GM10248 (cell line): Measurements from ENCODE around the gene MGLL.

Experiments
- CTCF ChIA-PET: fragments of 300-600 bp; sonication (Branson Sonifier 250); formaldehyde crosslinking; extraction: SDS; loops from one replicate; lab custom pipeline; 2021; ENCODE audit warnings: antibody characterized with exemption; lab: Yijun Ruan, JAX
- POLR2A ChIA-PET: fragments of 350-650 bp; sonication (Branson Sonifier 250); formaldehyde crosslinking; extraction: SDS; loops from one replicate; lab custom pipeline; 2020; ENCODE audit warnings: antibody characterized with exemption; lab: Yijun Ruan, JAX
- DNase-seq: peaks from one replicate; pipeline ENCODE4 v3.0.0; 2012; ENCODE audit errors: extremely low spot score
- TF ChIP-seq, protein P1 (sequence below): IDR thresholded peaks from 2 replicates; pipeline ENCODE4 v1.5.1; 2012; ENCODE audit warnings: mild to moderate bottlenecking, low read depth; ENCODE audit errors: extremely low read depth, missing control alignments, control extremely low read depth

Gene MGLL

DNA sequence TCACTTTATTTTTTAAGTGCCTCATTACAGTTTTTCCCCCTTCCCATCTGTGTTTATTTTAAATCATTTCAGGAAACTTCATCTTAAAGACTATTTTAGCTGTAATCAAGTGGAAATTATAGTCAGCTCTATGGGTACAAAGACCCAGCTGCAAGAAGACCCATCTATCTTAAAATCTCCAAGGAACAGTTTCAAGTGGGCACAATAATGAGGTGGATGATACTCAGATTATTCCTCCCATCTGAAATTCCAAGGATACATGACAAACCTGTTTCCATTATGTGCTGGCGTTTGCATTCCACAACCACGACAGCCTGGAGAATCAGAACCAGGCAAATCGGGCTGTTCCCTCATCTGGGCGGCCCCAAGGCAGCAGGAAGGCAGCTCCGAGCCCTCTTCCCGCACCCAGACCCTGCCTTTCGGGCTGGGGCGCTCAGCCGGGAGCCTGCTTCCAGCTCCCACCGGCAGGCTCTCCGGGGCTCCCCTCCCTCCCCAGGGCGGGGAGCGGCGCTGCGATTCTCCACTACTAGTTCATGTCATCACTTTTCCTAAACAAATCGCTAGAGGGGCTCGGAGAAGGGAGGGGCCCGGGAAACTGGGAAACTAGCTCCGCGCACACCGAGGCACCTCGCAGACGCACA, at the start of gene MGLL:
TSS of gene MGLL (minus strand) at position 475 of the 641 bp plus-strand sequence. CDS start at position 278, 197 bp downstream.
- ChIA-PET POLR2A (interaction anchor here (0.6 kb wide), 1 partner anchor 20 kb away, joined by 3 read pairs; no protein-coding TSS in a partner anchor), CTCF (interaction anchor here (1.0 to 4.4 kb wide), 6 partner anchors 12 to 88 kb away, joined by 3 to 42 read pairs (median 4); no protein-coding TSS in a partner anchor)
- no peak for DNase-seq
- TF ChIP-seq, protein P1, sequence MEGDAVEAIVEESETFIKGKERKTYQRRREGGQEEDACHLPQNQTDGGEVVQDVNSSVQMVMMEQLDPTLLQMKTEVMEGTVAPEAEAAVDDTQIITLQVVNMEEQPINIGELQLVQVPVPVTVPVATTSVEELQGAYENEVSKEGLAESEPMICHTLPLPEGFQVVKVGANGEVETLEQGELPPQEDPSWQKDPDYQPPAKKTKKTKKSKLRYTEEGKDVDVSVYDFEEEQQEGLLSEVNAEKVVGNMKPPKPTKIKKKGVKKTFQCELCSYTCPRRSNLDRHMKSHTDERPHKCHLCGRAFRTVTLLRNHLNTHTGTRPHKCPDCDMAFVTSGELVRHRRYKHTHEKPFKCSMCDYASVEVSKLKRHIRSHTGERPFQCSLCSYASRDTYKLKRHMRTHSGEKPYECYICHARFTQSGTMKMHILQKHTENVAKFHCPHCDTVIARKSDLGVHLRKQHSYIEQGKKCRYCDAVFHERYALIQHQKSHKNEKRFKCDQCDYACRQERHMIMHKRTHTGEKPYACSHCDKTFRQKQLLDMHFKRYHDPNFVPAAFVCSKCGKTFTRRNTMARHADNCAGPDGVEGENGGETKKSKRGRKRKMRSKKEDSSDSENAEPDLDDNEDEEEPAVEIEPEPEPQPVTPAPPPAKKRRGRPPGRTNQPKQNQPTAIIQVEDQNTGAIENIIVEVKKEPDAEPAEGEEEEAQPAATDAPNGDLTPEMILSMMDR: no peak

DNA sequence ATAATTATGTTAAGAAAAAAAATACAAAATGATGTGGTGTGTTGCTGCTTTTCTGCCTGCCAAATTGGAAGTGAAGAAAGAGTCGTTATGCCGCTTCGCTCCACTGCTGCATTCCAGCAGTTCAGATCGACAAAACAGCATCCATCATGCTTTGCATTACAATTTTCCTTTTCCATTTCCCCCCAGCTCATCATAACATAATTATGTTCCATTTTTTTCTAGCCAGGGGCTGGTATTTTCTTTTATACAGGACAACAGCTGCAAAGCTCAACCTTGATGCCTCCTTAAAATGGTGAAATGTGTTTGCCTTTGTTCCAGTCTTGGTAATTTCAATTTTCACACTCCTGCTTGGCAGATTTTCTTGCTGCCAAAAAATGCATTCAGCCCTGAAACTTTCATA, 47.8 kb upstream of the MGLL start:
- TF ChIP-seq, protein P1: no peak
- CTCF ChIA-PET: interaction anchor here (2.0 kb wide), 1 partner anchor 38 kb away, joined by 5 read pairs; no protein-coding TSS in a partner anchor
- POLR2A ChIA-PET: no interaction called here
- DNase-seq: no peak

DNA sequence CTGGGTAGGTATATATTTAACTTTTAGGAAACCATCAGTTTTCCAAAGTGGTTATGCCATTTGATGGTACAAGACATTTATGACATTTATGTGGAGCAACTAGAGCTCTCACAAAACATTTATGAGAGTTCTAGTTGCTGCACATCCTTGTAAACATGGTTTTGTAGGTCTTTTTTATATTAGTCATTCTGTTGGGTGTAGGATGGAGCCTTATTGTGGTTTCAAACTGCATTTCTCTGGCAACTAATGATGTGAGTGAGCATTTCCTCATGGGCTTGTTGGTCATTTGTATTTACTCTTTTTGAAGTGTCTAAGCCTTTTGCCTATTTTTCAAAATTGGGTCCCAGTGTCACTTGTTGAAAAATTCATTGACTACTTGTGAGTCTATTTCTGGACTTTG, 45.7 kb upstream of the MGLL start:
- TF ChIP-seq, protein P1: no peak
- ChIA-PET POLR2A (no interaction called here), CTCF (interaction anchor here (1.1 to 1.4 kb wide), 2 partner anchors 10 to 23 kb away, joined by 3 to 4 read pairs; no protein-coding TSS in a partner anchor)
- no peak for DNase-seq

DNA sequence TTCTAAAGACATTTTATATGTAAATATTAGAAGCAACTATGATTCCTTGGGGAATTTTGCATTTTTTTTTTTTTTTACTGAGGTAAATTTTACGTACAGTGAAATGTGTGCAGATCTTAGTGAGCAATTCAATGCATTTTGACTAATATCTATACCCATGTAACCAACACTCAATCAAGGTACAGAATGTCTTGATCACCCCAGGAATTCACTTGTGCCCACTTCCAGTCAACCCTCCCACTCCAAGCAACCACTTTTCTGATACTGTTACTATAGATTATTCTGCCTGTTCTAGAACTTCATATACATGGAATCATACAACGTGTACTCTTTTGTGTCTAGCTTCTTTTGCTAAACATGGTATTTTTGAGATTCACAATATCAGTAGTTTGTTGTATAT, 45.1 kb upstream of the MGLL start:
- CTCF ChIA-PET: interaction anchor here (1.4 kb wide), 1 partner anchor 11 kb away, joined by 4 read pairs; no protein-coding TSS in a partner anchor

DNA sequence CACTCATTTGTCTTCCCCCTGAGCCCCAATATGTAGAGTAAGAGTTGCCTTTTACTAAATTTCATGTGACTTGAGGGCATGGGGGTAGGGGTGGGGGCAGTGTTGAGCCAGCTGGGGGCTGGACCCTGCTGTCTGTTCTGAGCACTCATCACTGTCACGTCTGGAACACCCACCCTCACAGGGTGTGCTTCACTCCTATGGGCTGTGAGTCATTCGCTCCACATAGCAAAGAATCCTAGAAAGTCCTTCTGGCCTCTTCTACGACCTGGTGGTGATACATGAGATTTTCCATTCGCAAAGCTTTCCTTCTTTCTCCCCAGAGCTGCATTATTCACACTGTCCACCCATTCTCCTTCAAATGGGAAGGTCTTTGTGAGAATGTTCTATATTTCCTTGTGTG, 43.6 kb upstream of the MGLL start:
- TF ChIP-seq, protein P1: no peak
- DNase-seq: no peak
- POLR2A ChIA-PET: no interaction called here
- CTCF ChIA-PET: interaction anchor here (0.7 to 1.6 kb wide), 2 partner anchors 9 to 10 kb away, joined by 3 to 4 read pairs; no protein-coding TSS in a partner anchor

More for the DNA sequence above, 45.1 kb upstream of the MGLL start:
- TF ChIP-seq, protein P1: no peak
- no peak for DNase-seq
- POLR2A ChIA-PET: no interaction called here

DNA sequence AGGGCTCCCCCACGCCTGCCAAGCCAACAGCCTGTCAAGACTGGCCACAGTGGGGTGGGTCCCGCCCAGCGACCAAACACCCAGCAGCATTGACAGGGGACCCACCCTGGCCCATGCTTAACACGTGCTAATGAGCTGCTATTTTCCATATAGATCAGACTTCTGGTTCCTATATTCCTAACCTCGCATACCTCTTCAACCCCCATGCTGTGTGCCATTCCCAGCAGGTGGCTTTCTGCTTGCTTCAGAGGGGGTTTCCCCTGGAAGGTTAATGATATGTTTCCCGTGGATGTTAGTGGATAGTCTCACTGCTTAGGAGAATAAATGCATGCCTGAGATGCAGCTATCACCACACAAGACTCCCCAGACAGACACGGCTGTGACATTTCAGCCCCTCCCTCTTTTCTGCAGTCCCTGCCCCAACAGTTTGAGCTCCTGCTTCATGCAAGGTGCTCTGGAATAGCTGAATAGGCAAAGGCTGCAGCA, 37.9 kb upstream of the MGLL start:
- CTCF ChIA-PET: interaction anchor here (1.3 kb wide), 1 partner anchor 23 kb away, joined by 3 read pairs; no protein-coding TSS in a partner anchor
- POLR2A ChIA-PET: no interaction called here
- TF ChIP-seq, protein P1: no peak
- DNase-seq: no peak
